HG02798 (cell line): Measurements from ENCODE around the gene MAGI1.
"Not testable (repeated sequence)": the region's sequence is repeated elsewhere in the genome, so short reads cannot be mapped to it uniquely, and the experiment has no call there.

Experiments
- ATAC-seq: cut with Tn5 transposase; IDR thresholded peaks from one replicate; pipeline ENCODE4 v1.9.1; 2021; ENCODE audit warnings: mild to moderate bottlenecking; ENCODE audit not compliant: unreplicated experiment, poor library complexity

MAGI1 gene

GRCh38 chr3:66041116-66041515, 2.4 kb upstream of the MAGI1 start:
- no peak for ATAC-seq

DNA sequence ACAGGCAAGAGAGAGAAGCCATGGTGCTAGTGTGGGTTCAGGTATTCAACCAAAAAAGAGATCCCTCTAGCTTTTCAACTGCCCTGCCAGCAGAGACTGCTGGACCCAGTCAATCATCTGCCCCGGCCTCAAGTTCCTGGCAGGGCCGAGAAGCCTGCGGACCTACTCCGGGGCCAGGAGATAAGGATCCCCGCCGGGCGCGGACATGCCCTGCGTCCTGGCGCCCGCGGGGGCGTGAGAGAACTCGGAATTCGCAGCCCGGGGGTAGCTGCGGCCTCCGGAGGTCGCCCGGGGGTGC, 821 bp upstream of the MAGI1 start:
- ATAC-seq: no peak

DNA sequence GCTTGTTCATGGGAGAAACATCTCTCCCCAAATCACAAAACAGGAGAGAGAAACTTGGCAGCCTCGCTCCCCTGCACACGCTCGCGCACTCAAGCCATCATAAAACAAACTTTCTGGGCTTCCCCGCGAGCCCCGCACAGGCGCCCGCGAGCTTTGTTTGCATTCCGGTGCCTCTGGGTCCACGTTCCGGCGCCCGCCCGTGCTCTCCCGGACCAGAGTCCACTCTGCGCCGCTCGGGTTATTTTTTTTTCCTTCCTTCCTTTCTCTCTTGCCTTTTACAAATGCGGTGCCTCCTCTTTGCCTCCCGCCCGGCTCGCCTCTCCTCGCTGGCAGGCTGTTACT, 363 bp downstream of the MAGI1 start:
- ATAC-seq: peak; percentile 32

DNA sequence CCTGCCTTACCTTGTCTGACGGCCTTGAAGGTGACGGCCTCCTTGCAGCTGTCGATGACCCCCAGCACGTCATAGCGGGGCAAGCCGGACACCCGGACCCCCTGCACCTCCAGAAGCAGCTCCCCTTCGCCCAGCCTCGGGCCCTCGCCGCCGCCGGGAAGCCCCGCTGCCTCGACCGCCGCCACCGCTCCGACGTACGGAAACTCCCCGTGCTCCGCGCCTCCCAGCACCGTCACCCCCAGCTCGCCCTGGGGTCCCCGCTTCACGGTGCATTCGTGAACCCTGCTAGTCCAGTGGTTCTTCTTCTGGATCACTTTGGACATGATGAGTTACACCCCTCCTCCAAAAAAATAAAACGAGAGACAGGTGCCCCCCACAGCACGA, 740 bp downstream of the MAGI1 start:
- no peak for ATAC-seq

- ATAC-seq: no peak
Observed at GRCh38 chr3:66037330-66037985, 1.3 kb downstream of the MAGI1 start.

DNA sequence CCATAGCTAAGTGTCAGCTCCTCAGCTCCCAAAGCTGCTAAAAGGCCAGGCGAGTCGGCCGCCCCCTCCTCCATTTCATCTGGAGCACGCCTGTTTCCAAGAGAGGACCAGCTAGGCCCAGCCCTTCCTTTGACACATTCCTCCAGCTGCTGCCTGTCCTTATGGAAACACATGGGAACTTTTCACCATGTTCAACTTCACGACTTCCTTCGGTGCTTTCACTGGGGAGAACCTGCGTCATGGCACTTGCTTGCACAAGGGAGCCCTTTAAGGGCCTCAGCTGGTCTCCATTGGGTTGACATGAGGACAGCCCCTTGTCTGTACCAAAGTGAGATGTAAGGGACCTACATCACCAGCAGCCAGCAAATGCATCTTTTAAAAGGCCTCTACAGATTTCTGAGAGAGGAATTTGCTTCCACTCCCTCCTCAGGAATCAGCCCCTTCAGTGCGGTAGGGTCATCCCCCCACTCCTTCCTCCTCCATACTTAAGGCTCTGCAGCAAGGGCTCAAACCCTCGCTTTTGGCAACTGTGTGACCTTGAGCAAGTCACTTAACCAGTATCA, 2.1 kb downstream of the MAGI1 start:
- ATAC-seq: no peak

GRCh38 chr3:66035763-66036477, 2.8 kb downstream of the MAGI1 start:
- no peak for ATAC-seq

DNA sequence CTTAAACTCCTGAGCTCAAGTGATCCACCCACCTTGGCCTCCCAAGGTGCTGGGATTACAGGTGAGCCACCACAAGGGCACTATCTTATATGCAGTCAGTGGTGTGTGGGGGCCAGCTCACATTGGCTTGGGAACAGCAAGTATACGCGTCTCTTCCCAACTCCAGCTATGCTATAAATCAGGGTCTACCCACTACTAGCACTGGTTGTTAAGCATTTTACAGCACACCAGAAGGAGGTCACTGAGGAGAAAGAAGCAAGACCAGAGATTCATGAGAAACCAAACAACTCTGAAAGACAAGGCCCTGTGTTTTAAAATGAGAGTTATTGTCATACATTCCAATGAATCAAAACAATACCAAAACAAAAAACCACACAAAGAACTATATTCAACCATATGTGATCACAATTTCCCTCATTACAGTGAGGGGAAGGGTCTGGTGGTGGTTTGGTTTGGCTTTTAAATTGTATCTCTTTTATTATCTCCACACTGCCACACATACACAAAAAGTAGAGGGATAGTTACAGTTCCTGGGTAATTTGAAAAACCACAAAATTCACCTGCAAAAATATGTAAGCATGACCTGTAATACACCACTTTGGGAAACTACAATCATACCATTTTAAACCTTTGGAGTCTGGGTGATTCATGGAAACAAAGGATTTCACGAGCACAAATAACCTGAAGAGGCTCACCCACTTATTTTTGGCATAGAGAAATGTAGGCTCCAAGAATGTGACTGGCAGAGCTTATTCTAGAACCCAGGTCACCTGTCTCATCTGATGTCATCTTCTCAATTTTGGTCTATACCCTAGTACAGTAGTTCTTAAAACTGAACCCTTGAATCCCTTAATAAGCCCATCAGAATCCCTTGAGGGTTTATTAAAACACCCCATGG, 5.2 kb downstream of the MAGI1 start:
- ATAC-seq: no peak

DNA sequence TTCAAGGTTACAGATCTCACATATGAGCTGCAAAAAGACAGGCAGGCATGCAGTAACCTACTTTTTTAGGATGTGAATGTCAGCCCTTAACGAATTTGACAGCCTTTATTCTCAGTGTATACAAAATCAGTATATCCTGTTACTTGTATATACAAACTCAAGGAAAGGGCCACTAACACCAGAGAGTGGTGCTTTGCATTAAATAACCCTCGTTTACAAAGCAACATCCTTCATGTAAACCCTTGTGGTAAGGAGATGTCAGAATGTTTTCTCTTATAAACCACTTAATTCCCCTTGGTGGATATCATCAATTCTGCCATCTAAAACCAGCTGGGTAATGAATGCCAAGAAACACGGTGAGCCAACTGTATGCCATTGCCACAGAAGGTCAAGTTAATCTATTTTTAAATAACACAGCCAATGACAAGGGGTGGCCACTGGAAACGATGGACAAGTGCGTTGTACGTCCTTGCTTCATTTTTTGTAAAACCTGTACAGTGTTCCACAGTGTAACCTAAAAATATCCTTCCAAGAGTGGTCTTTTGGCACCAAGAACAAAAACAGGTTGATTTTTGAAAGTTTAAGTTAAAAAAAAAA, 7.5 kb downstream of the MAGI1 start:
- ATAC-seq: no peak

DNA sequence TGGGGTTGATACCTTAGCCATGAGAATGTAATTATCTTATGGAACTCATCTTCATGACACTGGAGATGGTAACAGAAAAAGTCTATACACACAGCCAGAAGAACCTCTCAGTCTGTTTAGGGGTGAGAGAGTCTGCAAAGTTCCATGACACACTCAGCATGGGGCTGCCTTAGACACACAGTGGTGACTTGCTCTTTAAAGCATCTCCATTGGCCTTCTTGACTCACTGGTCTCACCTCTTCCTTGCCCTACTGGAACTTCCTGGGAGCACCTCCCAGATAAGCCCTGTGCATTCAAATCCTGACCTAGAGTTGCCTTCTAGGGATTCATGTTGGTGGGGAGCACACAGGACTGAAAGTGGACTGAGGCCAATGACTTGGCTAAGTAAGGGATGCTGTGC, 9.3 kb downstream of the MAGI1 start:
- ATAC-seq: no peak

DNA sequence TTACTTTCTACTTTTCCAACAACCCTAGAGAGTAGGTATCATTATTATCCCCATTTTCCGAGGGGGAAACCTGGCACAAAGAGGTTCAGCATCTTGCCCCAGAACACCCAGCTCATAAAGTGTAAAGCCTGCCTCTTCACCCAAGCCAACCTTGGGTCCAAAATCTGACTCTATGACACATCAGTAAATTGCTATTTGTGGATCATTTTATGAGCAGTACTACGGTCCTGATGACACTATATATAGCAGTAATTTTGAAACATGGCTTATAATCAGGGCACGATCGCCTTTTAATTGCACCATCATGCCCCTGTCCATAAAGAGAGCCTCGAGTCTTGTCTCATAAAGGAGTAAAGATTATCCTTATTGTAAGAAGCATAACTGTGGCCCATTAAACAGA, 9.7 kb downstream of the MAGI1 start:
- ATAC-seq: no peak

- no peak for ATAC-seq
Observed at GRCh38 chr3:66028457-66028856, 10.3 kb downstream of the MAGI1 start.

GRCh38 chr3:66027099-66027498, 11.6 kb downstream of the MAGI1 start:
- not testable (repeated sequence) for ATAC-seq

DNA sequence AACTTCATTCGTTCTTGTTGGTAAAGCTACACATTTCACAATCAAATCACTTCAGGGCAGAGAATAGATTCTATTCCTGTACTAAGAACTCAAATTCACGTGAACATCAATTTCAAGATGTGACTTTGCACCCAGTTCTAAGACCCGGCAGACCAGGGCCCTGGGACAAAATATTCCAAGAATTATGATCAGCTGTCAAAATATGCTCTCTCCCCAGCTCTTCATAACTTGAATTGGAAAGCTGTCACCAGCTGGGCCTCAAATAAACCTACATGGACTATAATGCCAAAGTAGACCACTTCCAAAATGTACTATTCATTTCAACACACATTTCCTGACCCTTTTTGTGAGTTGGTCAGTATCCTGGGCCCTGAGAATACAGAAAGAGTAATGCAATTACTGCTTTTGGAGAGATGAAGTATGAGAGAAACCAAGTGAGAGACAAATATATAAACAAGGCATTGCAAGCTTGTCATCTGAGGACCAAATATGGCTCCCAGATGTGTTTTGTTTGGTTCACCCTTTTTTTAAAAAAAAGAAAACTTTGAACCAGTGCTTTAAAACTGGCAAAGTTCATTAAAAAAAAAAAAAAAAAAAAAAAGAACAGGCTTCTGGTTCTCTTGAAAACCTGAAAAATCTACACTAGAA, 14.9 kb downstream of the MAGI1 start:
- ATAC-seq: no peak

DNA sequence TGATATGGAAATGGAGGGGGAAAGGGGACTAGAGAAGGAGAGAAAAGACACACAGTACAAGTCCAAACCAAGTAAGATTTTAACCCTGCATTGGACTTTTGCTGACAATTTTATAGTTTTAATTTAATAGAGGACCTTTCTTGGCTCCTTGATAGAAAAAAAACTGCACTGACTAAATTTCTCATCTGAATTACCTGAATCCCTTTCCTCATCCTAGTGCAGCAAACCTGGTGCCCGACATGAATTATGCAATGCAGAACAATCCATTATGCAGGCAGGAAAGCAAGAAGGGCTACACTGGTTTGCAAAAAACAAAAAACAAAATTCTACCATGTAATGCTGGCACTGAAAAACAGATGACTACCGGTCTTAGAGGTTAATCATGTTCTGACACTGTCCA, 15.5 kb downstream of the MAGI1 start:
- ATAC-seq: no peak

- ATAC-seq: no peak
Observed at GRCh38 chr3:66021731-66022131, 17.0 kb downstream of the MAGI1 start.

DNA sequence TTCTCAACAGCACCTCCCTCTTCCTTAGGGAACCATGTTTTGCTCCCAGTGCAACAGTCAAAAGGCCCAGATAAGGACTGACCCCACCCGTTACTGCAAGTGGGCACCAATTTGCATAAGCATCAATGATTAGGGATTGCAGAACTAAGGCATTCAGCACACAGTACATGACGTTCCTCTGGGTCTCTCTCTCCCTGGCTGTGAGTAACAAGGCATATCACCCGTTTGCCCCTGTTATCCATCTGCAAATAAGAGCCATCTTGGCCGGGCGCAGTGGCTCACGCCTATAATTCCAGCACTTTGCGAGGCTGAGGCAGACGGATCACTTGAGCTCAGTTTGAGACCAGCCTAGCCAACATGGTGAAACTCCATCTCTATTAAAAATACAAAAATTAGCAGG, 18.8 kb downstream of the MAGI1 start:
- no peak for ATAC-seq

GRCh38 chr3:66018057-66019033, 20.4 kb downstream of the MAGI1 start:
- ATAC-seq: no peak

DNA sequence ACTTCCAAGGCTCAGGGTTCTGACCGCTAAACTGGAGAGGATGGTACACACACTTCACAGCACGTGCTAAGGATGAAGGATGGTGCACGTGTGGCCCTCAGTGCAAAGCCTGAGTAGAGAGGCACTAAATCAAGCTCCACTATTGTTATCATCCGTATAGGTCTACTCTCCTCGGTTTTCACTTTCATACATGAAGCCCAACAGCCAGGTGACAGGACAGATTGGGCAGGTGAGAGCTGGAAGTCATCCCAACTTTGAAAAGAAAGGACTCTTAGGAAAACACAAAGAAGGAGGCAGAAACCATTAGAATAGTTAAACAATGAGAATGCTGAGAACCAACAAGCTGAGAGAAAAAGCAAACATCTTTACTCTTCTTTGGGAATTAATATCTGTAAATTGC, 21.1 kb downstream of the MAGI1 start:
- ATAC-seq: no peak
